GM21360 (cell line): Measurements from ENCODE around the gene CRB1.

Experiments
- ATAC-seq: cut with Tn5 transposase; IDR thresholded peaks from one replicate; pipeline ENCODE4 v1.9.1; 2021; ENCODE audit warnings: mild to moderate bottlenecking, moderate library complexity; ENCODE audit not compliant: unreplicated experiment

The CRB1 gene

GRCh38 chr1:197302775-197303174 is 34.7 kb downstream of the CRB1 start:
- no peak for ATAC-seq

GRCh38 chr1:197303463-197303862 is 35.4 kb downstream of the CRB1 start:
- ATAC-seq: no peak

GRCh38 chr1:197304638-197305200 is 36.7 kb downstream of the CRB1 start:
- ATAC-seq: no peak

- no peak for ATAC-seq
These were observed 37.9 kb downstream of the CRB1 start for GRCh38 chr1:197305925-197306324.

- ATAC-seq: no peak
These were observed 38.5 kb downstream of the CRB1 start for GRCh38 chr1:197306381-197307062.

- ATAC-seq: no peak
These were observed 39.1 kb downstream of the CRB1 start for GRCh38 chr1:197307136-197307535.

GRCh38 chr1:197307551-197307950 is 39.5 kb downstream of the CRB1 start:
- no peak for ATAC-seq

- ATAC-seq: no peak
These were observed 43.0 kb downstream of the CRB1 start for GRCh38 chr1:197311081-197311480.

GRCh38 chr1:197312163-197312562 is 44.1 kb downstream of the CRB1 start:
- ATAC-seq: no peak

GRCh38 chr1:197313713-197314112 is 45.7 kb downstream of the CRB1 start:
- ATAC-seq: no peak

- no peak for ATAC-seq
These were observed 46.6 kb downstream of the CRB1 start for GRCh38 chr1:197314682-197315081.

GRCh38 chr1:197319631-197320030 is 51.6 kb downstream of the CRB1 start:
- ATAC-seq: no peak

GRCh38 chr1:197320991-197321531 is 53.0 kb downstream of the CRB1 start:
- no peak for ATAC-seq

GRCh38 chr1:197321811-197322210 is 53.8 kb downstream of the CRB1 start:
- no peak for ATAC-seq

- ATAC-seq: no peak
These were observed 59.8 kb downstream of the CRB1 start for GRCh38 chr1:197327776-197328364.

GRCh38 chr1:197330213-197330612 is 62.2 kb downstream of the CRB1 start:
- ATAC-seq: no peak

- ATAC-seq: no peak
These were observed 63.5 kb downstream of the CRB1 start for GRCh38 chr1:197331565-197331964.

GRCh38 chr1:197333041-197333440 is 65.0 kb downstream of the CRB1 start:
- ATAC-seq: no peak

GRCh38 chr1:197336571-197336970 is 68.5 kb downstream of the CRB1 start:
- no peak for ATAC-seq

GRCh38 chr1:197339106-197340060 is 71.3 kb downstream of the CRB1 start:
- no peak for ATAC-seq

GRCh38 chr1:197341626-197342025 is 73.6 kb downstream of the CRB1 start:
- ATAC-seq: no peak
